Adrenal gland (tissue), 12 donors: ENCODE measurements around the gene KCNN3. TPM values are rescaled to one million over a fixed set of nuclear protein-coding genes. Genes with fewer than 3 reads are reported as not detected.

ENCODE experiments used
- DNase-seq, 7 donors: peaks; one replicate each; pipeline ENCODE4 v3.0.0-alpha.2; 2019 to 2020
- H3K27ac ChIP-seq, 5 donors: fragments of 200-600 bp; sonication (generic) in 4 of 5; 1 replicate in 3 of 5; 2 replicates in 2 of 5; pipeline versions ENCODE4 v1.5.1 to v1.8.0; 2016 to 2020; ENCODE audit warnings: mild to moderate bottlenecking in 1 of 5
- H3K27me3 ChIP-seq: fragments of 200-600 bp; 2 replicates; pipeline ENCODE4 v1.8.0; 2021
- H3K36me3 ChIP-seq, 2 donors: fragments of 200-600 bp; replicated peaks in 1 of 2; 1 replicate in 1 of 2; 2 replicates in 1 of 2; pipeline versions ENCODE4 v1.5.1 to v1.8.0; 2018 to 2022
- H3K4me1 ChIP-seq, 2 donors: fragments of 200-600 bp; replicated peaks in 1 of 2; 1 replicate in 1 of 2; 2 replicates in 1 of 2; pipeline versions ENCODE4 v1.5.1 to v1.8.0; 2018 to 2021
- H3K4me3 ChIP-seq, 4 donors: fragments of 200-600 bp; sonication (generic) in 3 of 4; one replicate each; pipeline ENCODE4 v1.5.1; 2016 to 2018
- H3K9me3 ChIP-seq, 3 donors: fragments of 200-600 bp; sonication (generic) in 1 of 3; replicated peaks in 1 of 3; 1 replicate in 2 of 3; 2 replicates in 1 of 3; pipeline versions ENCODE4 v1.5.1 to v1.8.0; 2016 to 2021
- POLR2A ChIP-seq, 2 donors: fragments of 450-650 bp; IDR thresholded peaks; one replicate each; pipeline ENCODE4 v1.6.1; 2017; ENCODE audit warnings: antibody characterized with exemption in 2 of 2, mild to moderate bottlenecking in 2 of 2, moderate library complexity in 1 of 2
- WGBS, 4 donors: extraction: QIAGEN DNeasy Blood & Tissue Kit in 2 of 4; methylation state at CpG; one replicate each; pipeline versions ENCODE4 v1.1.5 to v1.1.7; 2013 to 2017; 5-methylcytosine and 5-hydroxymethylcytosine counted together
- intact Hi-C, 2 donors: fragments of 100-400 bp; cut with DNase I; formaldehyde crosslinking; loops; one replicate each; pipeline versions ENCODE4 v1.14.1 to v1.15.0; 2022 to 2023
- polyA plus RNA-seq, 3 donors: library from polyadenylated mRNA; stranded (reverse); fragments of 200-250 nt in 2 of 3; fragments of 350-450 nt in 1 of 3; fragmentation: Illumina TruSeq in 1 of 3; extraction: RNeasy Lipid Tissue Mini Kit (QIAGEN cat#74804) in 1 of 3; gene quantifications; one replicate each; pipeline ENCODE4 v1.2.3, GENCODE V29; 2013 to 2014
- total RNA-seq, 9 donors: library from RNA; depleted of rRNA in 4 of 9; stranded (reverse); fragments of >200 nt in 4 of 9; fragments of 120-200 nt in 1 of 9; fragmentation: NEBNext Ultra II Directional in 1 of 9; extraction: Animal tissue kit (Norgen Biotek cat#: 25700) in 1 of 9; gene quantifications; one replicate each; pipeline versions ENCODE4 v1.1.0 to v1.2.4, GENCODE V29; 2013 to 2023
- TF ChIP-seq, protein P1 (sequence below), 6 experiments: fragments of 450-650 bp in 4 of 6; fragments of 200-600 bp in 2 of 6; sonication (generic) in 1 of 6; IDR thresholded peaks; 1 replicate in 5 of 6; 2 replicates in 1 of 6; pipeline versions ENCODE4 v1.5.1 to v1.8.0; 2016 to 2021; ENCODE audit warnings: antibody characterized with exemption in 6 of 6, mild to moderate bottlenecking in 2 of 6, moderate library complexity in 1 of 6
- donor health status: healthy with polysubstance abuse.
- donor health status: Bipolar disorder and iron deficiency.
- donor health status: DM: yes; HTN: yes; CAD: no.
- donor health status: DM: no; HTN: no; CAD: no.
- donor health status: DM: no; HTN: no; CAD: no.
- donor health status: DM: yes; HTN: yes; CAD: no.

The KCNN3 gene
- total and polyA plus RNA-seq, 12 donors: 0.17 to 2.3 (median 0.97) TPM

DNA sequence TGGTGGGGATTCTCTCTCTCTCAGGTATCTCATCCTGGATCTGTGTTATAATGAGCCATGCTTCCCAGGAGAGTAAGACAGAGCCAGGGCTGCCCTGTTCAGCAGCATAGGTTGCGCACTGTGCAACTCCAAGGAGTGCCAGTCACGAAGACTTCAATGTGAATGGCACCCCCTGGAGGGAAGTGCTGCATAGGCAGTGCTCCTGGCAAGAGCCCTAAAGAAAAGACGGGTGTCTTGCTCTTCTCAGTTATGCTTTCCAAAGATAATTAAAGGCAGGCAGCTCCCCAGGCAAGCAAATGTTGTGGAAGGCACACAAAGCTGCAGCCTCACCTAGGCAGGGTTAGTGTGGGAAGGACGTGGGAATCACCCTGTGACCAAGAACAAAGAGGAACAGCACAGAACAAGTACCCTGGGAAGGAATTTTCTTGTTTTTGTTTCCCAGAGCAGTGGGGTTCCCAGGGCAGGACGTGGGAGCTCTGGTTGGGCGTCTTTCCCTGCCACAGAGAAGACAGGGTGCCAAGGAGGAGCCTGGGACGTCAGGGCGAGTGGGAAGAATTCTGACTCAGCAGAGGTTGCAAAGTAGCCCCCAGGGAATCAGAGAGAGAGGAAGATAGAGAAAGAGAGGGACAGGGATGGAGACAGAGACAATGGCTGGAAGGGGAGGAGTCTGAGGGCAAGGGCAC lies 120.9 kb downstream of the KCNN3 start:
- 58 to 69% (median 66%) methylated on average over 8 of the region's 8 CpGs for WGBS, 4 donors
- Histone ChIP-seq H3K27me3 (peaks cover 7% of the 10 kb centered on the region), H3K27ac (peak overlapping the region in 1 of 5 donors; percentile 61), H3K4me1 (peaks cover 0 to 16% of the 10 kb centered on the region in 2 donors), H3K4me3 (no peak overlapping the region), H3K9me3 (no peaks in the 10 kb centered on the region), H3K36me3 (no peaks in the 10 kb centered on the region)
- intact Hi-C loops: no loop called here
- no peak for TF ChIP-seq POLR2A (IDR thresholded peaks at IDR 0.05)
- TF ChIP-seq, protein P1, sequence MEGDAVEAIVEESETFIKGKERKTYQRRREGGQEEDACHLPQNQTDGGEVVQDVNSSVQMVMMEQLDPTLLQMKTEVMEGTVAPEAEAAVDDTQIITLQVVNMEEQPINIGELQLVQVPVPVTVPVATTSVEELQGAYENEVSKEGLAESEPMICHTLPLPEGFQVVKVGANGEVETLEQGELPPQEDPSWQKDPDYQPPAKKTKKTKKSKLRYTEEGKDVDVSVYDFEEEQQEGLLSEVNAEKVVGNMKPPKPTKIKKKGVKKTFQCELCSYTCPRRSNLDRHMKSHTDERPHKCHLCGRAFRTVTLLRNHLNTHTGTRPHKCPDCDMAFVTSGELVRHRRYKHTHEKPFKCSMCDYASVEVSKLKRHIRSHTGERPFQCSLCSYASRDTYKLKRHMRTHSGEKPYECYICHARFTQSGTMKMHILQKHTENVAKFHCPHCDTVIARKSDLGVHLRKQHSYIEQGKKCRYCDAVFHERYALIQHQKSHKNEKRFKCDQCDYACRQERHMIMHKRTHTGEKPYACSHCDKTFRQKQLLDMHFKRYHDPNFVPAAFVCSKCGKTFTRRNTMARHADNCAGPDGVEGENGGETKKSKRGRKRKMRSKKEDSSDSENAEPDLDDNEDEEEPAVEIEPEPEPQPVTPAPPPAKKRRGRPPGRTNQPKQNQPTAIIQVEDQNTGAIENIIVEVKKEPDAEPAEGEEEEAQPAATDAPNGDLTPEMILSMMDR (IDR thresholded peaks at IDR 0.05): peak in 3 of 6 experiments; percentile 3 to 24 (median 14)
- peak in 1 of 7 donors; percentile 54 for DNase-seq

DNA sequence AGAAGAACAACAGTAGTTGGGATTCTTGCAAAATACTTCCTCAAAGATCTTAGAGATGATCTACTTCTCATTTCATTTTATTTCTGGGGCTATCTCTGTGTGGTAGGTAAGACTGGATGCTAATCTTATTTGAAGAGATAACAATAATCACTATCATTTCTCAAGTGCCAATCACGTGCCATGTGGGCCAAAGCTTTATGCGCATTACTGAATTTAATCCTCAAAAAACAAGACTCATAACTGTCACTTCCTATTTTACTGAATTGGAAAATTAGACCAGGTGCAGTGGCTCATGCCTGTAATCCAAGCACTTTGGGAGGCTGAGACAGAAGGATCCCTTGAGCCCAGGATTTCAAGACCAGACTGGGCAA lies 121.7 kb downstream of the KCNN3 start:
- no peaks in the 10 kb centered on the region for H3K36me3 ChIP-seq
- no peak overlapping the region for H3K4me3 ChIP-seq
- H3K4me1 ChIP-seq: peaks cover 0 to 16% of the 10 kb centered on the region in 2 donors
- no peaks in the 10 kb centered on the region for H3K9me3 ChIP-seq
- TF ChIP-seq, protein P1 (IDR thresholded peaks at IDR 0.05): no peak
- TF ChIP-seq POLR2A (IDR thresholded peaks at IDR 0.05): no peak
- H3K27ac ChIP-seq: peak overlapping the region in 1 of 5 donors; percentile 61
- intact Hi-C loops: no loop called here
- DNase-seq: peak in 1 of 7 donors; percentile 38
- WGBS, 4 donors: 53 to 81% (median 69%) methylated on average over 2 of the region's 2 CpGs
- H3K27me3 ChIP-seq: peaks cover 6% of the 10 kb centered on the region

DNA sequence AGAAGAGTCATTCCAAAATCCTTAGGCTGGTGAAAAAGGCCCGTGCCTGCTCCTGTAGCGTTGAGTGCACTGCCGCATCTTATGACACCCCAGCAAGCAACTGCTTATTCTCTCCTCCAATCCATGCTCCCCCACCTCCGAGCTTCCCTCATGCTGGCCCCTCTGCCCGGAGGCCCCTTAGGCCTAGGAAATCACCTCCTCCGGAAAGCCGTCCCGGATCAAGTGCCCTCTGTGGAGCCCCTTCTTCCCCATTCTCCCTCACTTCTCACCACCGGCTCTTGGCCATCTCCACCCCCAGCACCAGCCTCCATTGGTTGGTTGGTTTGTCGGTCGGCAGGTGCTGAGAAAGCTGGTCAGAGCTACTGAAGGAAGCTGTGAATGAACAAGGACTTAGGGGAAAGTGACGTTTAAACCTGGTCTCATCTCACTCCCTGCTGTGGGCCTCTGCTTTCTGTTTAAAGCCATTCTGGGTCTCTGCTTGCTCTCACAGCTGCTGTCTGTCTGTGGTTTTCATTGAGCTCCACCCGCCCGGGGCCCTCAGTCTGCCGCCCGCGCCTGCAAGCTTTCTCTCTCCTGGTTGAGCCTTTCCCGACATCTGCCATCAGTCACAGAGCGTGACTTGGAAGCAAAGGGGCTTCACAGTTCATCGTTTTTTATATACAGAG lies 122.2 kb downstream of the KCNN3 start:
- TF ChIP-seq POLR2A (IDR thresholded peaks at IDR 0.05): no peak
- TF ChIP-seq, protein P1 (IDR thresholded peaks at IDR 0.05): no peak
- DNase-seq: peak in 1 of 7 donors; percentile 69
- WGBS, 4 donors: 51 to 61% (median 55%) methylated on average over 19 to 20 of the region's 20 CpGs
- intact Hi-C loops: no loop called here
- peak overlapping the region in 1 of 5 donors; percentile 61 for H3K27ac ChIP-seq
- H3K36me3 ChIP-seq: no peaks in the 10 kb centered on the region
- H3K27me3 ChIP-seq: peaks cover 6% of the 10 kb centered on the region
- no peaks in the 10 kb centered on the region for H3K9me3 ChIP-seq
- H3K4me3 ChIP-seq: no peak overlapping the region
- peaks cover 0 to 16% of the 10 kb centered on the region in 2 donors for H3K4me1 ChIP-seq

DNA sequence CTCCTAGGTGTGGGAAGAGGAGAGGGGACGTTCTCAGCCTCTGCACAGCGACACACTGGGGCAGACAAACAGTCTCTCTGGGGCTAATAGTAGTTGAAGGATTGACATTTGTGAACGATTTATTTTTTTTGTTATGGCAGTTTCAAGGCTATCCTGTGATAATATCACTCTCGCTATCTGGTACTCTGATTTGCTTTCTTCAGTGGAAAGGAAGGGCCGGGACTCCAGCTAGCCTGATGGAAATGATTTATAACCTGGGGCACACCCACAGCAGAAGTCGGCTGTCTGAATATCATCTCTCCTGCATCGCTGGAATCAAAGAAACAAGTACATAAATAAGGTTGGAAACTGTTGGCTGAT lies 122.7 kb downstream of the KCNN3 start:
- H3K27me3 ChIP-seq: peaks cover 6% of the 10 kb centered on the region
- WGBS, 4 donors: 23 to 37% (median 32%) methylated on average over 7 of the region's 7 CpGs
- peak overlapping the region in 1 of 5 donors; percentile 61 for H3K27ac ChIP-seq
- no peak overlapping the region for H3K4me3 ChIP-seq
- no peaks in the 10 kb centered on the region for H3K36me3 ChIP-seq
- intact Hi-C loops: no loop called here
- TF ChIP-seq, protein P1 (IDR thresholded peaks at IDR 0.05): no peak
- no peaks in the 10 kb centered on the region for H3K9me3 ChIP-seq
- peaks cover 0 to 19% of the 10 kb centered on the region in 2 donors for H3K4me1 ChIP-seq
- no peak for DNase-seq
